Measurements from ENCODE around the gene NUFIP2. TPM values are rescaled to one million over a fixed set of nuclear protein-coding genes. Genes with fewer than 3 reads are reported as not detected.
"Not testable (repeated sequence)": the region's sequence is repeated elsewhere in the genome, so short reads cannot be mapped to it uniquely, and the experiment has no call there.

The NUFIP2 gene
- total RNA-seq (10 to 100 TPM; 78.4 to 82.2 TPM), total RNA-seq (219 to 486 (median 326) reads per million in 172 experiments)
- polyA plus RNA-seq (2013, experiment 1 of 2) = 36.7 TPM
- polyA plus RNA-seq (2013, experiment 2 of 2) = 45.1 TPM

DNA sequence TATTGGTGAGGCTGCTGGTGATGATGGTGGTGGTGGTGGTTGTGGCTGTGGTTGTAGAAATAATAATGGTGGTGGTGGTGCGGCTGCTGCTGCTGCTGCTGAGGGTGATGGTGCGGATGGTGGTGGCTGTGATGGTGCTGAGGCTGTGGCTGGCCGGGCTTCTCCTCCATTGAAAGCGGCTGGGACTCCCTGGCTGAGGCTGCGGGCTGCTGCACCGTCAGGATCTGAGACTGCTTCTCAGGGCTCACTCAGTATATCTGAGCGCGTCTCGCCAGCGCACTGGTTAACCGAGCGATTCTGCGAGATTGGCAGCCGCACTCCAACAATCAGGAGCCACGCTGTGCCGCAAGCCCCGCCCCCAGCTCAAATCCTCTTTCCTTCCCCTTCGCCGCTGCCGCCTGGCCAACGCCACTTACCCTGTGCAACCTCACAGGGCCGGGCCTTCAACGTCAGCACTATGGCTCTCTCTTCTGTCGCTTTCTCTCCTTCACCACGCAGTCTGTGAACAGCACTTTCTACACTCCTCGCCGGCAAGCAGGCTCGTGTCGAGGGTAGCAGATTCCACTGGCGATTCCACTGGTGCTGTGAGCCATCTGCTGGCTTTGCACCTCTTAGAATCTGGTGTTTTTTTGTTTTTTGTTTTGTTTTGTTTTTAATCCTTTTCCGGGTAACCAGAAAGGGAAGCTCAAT lies at the start of gene NUFIP2:
TSS of gene NUFIP2 (minus strand) at position 259 of the 690 bp plus-strand sequence. CDS start at position 170, 89 bp downstream.
- Histone ChIP-seq H3K9me3 (ENCODE audit: control insufficient read depth in 1 of 2, insufficient read depth in 1 of 2, low read length in 2 of 2) (no peaks in the 10 kb centered on the region), H3K27me3 (ENCODE audit: control insufficient read depth in 1 of 2, insufficient read depth in 2 of 2, low read length in 2 of 2) (no peaks in the 10 kb centered on the region), H3K4me3 (ENCODE audit: low read length) (peak within 1 kb of the TSS; percentile 98), H3K4me1 (ENCODE audit: insufficient read depth, low read length) (peaks cover 20% of the 10 kb centered on the region), H3K36me3 (ENCODE audit: insufficient read depth, low read length) (peaks cover 10% of the 10 kb centered on the region), H3K27ac (ENCODE audit: low read depth in 1 of 2, low read length in 2 of 2) (peak within 1 kb of the TSS; percentile 82 to 92)
- peaks cover 42% of the 10 kb centered on the region for H3K36me3 Mint-ChIP-seq (ENCODE audit: low read depth)
- TF ChIP-seq CTCF (IDR thresholded peaks at IDR 0.05) = no peak
- peak within 1 kb of the TSS; percentile 96 for H3K27ac Mint-ChIP-seq
- no peaks in the 10 kb centered on the region for H3K27me3 Mint-ChIP-seq
- ChIA-PET POLR2A (interaction anchor here (0.5 to 2.0 kb wide), 32 partner anchors 9 to 959 kb away, joined by 3 to 18 read pairs (median 5); partner anchors contain the start of genes ABHD15, BLTP2, FLOT2 and IFT20), CTCF (interaction anchor here (0.7 to 2.0 kb wide), 12 partner anchors 10 to 392 kb away, joined by 3 to 7 read pairs (median 3); partner anchors contain the start of gene MYO18A)
- peak within 1 kb of the TSS; percentile 99 for H3K4me3 Mint-ChIP-seq
- intact Hi-C loops (cut with DNase I, micrococcal nuclease) = loop anchor here (1.0 to 5.0 kb wide), 5 partner anchors 17 to 342 kb away; partner anchors contain the start of gene PHF12 (in 1 of the 2)
- no peaks in the 10 kb centered on the region for H3K9me3 Mint-ChIP-seq
- peaks cover 47% of the 10 kb centered on the region for H3K4me1 Mint-ChIP-seq (ENCODE audit: low read depth)
- peak; percentile 95 to 100 (median 98) for DNase-seq
- ATAC-seq (ENCODE audit: poor library complexity) = peak; percentile 84

DNA sequence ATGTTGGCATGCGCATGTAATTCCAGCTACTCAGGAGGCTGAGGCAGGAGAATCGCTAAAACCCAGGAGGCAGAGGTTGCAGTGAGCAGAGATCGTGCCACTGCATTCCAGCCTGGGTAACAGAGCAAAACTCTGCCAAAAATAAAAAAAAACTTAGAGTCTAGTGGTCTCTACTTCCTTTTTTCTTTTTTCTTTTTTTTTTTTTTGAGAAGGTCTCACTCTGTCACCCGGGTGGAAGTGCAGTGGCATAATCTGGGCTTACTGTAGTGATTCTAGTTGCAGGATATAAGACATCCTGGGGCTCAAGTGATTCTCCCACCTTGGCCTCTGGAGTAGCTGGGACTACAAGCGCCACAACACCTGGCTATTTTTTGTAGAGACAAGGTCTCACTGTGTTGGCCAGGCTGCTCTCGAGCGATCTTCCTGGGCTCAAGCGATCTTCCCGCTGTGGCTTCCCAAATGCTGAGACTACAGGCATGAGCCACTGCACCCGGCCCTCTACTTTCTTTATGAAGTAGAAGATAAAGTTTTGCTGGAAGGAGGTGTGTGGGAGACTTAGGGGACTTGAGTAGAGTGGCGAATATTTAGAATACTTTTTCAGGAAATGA lies 48.3 kb upstream of the NUFIP2 start:
- no peaks in the 10 kb centered on the region for H3K36me3 ChIP-seq (ENCODE audit: insufficient read depth, low read length)
- no peak for DNase-seq
- Mint-ChIP-seq H3K36me3 (ENCODE audit: low read depth) (no peaks in the 10 kb centered on the region), H3K9me3 (no peaks in the 10 kb centered on the region), H3K4me3 (no peak overlapping the region), H3K4me1 (ENCODE audit: low read depth) (no peaks in the 10 kb centered on the region), H3K27me3 (no peaks in the 10 kb centered on the region), H3K27ac (no peak overlapping the region)
- ChIA-PET CTCF (no interaction called here), POLR2A (no interaction called here)
- no peak for TF ChIP-seq CTCF (IDR thresholded peaks at IDR 0.05)
- no peaks in the 10 kb centered on the region for H3K27me3 ChIP-seq (ENCODE audit: control insufficient read depth in 1 of 2, insufficient read depth in 2 of 2, low read length in 2 of 2)
- no peak overlapping the region for H3K27ac ChIP-seq (ENCODE audit: low read depth in 1 of 2, low read length in 2 of 2)
- no peaks in the 10 kb centered on the region for H3K4me1 ChIP-seq (ENCODE audit: insufficient read depth, low read length)
- no peak overlapping the region for H3K4me3 ChIP-seq (ENCODE audit: low read length)
- intact Hi-C loops (cut with DNase I, micrococcal nuclease) = no loop called here
- H3K9me3 ChIP-seq (ENCODE audit: control insufficient read depth in 1 of 2, insufficient read depth in 1 of 2, low read length in 2 of 2) = no peaks in the 10 kb centered on the region
- no peak for ATAC-seq (ENCODE audit: poor library complexity)

DNA sequence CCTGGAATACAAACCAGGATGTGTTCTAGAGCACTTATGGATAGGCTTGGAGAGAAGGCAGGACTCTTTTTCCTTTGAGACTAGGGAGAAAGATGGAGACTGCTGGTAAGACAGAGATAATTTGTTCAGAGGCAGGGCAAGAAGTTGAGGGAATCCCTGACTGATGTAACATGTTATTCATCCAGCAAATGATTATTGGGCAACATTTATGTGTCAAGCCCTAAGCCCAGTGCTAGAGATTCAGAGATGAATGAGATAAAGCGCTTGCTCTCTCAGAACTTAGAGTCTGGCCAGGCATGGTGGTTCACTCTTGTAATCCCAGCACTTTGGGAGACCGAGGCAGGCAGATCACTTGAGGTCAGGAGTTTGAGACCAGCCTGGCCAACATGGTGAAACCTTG lies 47.8 kb upstream of the NUFIP2 start:
- H3K36me3 Mint-ChIP-seq (ENCODE audit: low read depth) = no peaks in the 10 kb centered on the region
- no peaks in the 10 kb centered on the region for H3K27me3 Mint-ChIP-seq
- H3K4me1 Mint-ChIP-seq (ENCODE audit: low read depth) = no peaks in the 10 kb centered on the region
- POLR2A ChIA-PET = no interaction called here
- intact Hi-C loops (cut with DNase I, micrococcal nuclease) = no loop called here
- H3K27ac ChIP-seq (ENCODE audit: low read depth in 1 of 2, low read length in 2 of 2) = no peak overlapping the region
- H3K4me3 ChIP-seq (ENCODE audit: low read length) = no peak overlapping the region
- no peak for TF ChIP-seq CTCF (IDR thresholded peaks at IDR 0.05)
- H3K9me3 ChIP-seq (ENCODE audit: control insufficient read depth in 1 of 2, insufficient read depth in 1 of 2, low read length in 2 of 2) = no peaks in the 10 kb centered on the region
- no peak for ATAC-seq (ENCODE audit: poor library complexity)
- no peaks in the 10 kb centered on the region for H3K4me1 ChIP-seq (ENCODE audit: insufficient read depth, low read length)
- H3K36me3 ChIP-seq (ENCODE audit: insufficient read depth, low read length) = no peaks in the 10 kb centered on the region
- CTCF ChIA-PET = no interaction called here
- no peak overlapping the region for H3K4me3 Mint-ChIP-seq
- H3K27me3 ChIP-seq (ENCODE audit: control insufficient read depth in 1 of 2, insufficient read depth in 2 of 2, low read length in 2 of 2) = no peaks in the 10 kb centered on the region
- DNase-seq = peak in 2 of 14 experiments; percentile 4 to 22
- H3K9me3 Mint-ChIP-seq = no peaks in the 10 kb centered on the region
- H3K27ac Mint-ChIP-seq = no peak overlapping the region

GRCh38 chr17:29339016-29339415 lies 45.1 kb upstream of the NUFIP2 start:
- H3K27ac Mint-ChIP-seq; H3K4me1 Mint-ChIP-seq (ENCODE audit: low read depth); DNase-seq; intact Hi-C loops (cut with DNase I, micrococcal nuclease); H3K4me3 ChIP-seq (ENCODE audit: low read length); H3K9me3 Mint-ChIP-seq; POLR2A ChIA-PET; H3K27ac ChIP-seq (ENCODE audit: low read depth in 1 of 2, low read length in 2 of 2); H3K4me1 ChIP-seq (ENCODE audit: insufficient read depth, low read length); H3K27me3 ChIP-seq (ENCODE audit: control insufficient read depth in 1 of 2, insufficient read depth in 2 of 2, low read length in 2 of 2); H3K36me3 ChIP-seq (ENCODE audit: insufficient read depth, low read length); H3K9me3 ChIP-seq (ENCODE audit: control insufficient read depth in 1 of 2, insufficient read depth in 1 of 2, low read length in 2 of 2); CTCF ChIA-PET; H3K36me3 Mint-ChIP-seq (ENCODE audit: low read depth); H3K27me3 Mint-ChIP-seq; H3K4me3 Mint-ChIP-seq; ATAC-seq (ENCODE audit: poor library complexity): not testable (repeated sequence)
